ENCODE measurements around the gene SIDT1.

The SIDT1 gene

DNA sequence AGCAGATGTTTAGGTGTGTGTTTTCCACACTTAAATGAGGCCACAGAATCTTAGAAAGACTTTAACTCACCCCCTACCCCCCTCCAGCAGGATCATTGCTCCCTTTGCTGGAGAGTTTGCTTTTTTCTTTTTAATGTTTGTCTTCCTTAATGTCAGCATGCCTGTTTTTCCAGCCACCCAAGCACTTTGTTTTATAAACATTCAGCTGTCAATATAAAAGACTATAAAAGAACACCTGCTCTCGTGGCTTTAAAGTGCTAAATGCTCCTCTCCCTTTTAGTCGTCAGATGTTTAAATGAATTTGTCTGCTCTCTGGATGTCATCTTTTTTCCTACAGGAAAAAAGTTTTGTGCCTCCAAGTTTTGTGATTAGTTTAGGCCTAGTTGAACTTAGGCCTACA is 61.7 kb downstream of the SIDT1 start:
- DNase-seq (ENCODE audit: low read depth in 2 of 2), result no peak

DNA sequence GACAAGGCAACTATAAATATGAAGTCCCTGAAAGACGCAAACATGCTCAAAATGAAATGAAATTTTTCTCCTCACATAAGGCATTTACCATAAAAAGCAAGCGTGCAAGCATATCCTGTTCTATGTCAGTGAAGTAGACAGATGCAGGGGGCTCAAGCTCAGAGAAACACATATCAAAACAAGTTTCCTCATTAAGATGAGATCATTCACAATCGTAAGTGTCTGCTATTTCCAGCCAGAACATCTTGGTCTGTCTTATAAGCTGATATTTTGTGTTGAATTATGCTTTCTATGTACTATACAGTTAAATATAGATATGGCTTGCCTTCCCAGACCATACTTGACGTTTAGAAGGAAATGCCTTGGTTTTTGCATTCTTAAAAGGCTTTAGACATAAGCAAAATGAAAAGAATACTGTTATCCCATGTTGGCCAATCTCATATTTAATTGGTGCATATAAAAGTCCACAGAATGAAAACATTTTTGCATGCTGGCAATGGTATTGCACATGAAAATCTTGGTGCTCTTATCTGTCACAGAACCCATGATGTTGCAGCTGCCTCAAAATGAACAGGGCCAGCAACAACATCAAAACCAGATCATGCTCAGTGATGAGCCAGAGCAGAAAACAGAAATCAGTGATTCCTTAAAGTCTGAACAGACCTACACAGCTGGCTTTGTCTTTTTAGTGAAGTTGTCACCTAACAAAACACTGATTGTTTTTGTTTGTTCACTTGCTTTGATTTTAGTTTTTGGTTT is 65.4 kb downstream of the SIDT1 start:
- DNase-seq (ENCODE audit: low read depth in 2 of 2), result no peak

DNA sequence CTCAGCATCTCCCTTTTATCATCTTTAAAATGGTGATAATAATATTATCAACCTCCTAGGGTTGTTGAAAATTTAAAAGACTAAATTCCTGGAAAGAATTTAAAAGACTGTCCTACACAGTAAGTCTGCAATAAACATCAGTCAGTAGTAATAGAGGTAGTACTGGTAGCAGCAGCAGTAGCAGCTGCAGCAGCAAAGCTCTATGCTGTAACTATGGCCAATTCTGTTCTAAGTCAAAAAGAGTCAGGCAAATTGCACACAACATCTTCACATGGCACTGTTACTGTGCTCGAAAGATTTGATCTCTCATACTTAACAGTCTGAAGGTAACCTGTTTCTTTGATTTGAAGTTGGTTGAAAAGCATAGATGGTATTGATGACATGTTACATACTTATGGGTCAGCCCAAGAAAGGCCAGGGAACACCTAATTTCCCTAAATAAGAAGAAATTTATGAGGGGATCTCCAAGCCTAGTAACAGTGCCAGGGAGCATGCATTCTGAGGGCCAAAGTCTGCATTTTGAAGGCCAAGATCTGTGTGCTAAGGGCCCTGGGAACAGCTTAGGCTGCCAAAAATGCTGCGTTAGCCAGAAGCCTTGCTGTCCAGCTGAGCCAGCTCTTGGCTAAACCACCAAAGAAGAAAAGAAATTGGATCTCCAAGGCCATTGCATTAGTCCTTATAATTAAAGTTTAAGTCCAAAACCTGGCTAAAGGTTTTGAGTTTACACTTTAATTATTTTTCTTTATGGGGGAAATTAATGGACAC is 68.2 kb downstream of the SIDT1 start:
- DNase-seq (ENCODE audit: low read depth in 2 of 2), result no peak

DNA sequence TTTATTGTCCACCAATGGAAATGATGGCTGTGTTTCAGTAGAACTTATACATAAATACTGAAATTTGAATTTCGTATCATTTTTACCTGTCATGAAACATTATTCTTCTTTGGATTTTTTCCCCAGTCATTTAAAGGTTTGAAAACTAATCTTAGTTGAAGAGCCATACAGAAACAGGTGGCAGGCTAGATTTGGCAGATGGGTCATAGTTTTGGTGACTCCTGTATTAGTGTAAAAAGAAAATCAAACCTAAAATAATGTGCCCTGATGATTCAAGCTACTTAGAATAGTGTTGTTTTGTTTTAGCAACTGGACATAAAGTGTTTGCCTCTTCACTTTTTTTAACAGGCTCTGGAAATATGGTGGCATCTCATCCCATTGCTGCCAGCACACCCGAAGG is 68.9 kb downstream of the SIDT1 start:
- no peak for DNase-seq (ENCODE audit: low read depth in 2 of 2)

DNA sequence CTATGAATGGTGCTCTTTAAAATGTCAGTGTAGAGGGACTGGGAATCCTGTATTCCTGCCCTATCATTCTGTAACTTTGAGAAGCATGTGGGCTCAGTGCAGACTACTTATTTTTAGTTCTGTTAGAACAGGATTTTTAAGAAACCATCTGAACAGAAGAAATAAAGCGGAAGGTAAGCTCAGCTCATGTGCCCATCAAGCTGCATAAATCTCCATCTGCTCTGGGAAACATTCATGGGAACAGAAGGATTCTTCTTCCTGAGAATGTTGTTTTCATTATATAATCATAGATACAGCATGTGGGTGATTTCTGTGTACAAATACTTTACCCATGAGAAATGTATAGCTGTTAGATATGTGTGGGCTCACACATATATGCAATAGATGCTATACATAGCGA is 69.9 kb downstream of the SIDT1 start:
- no peak for DNase-seq (ENCODE audit: low read depth in 2 of 2)

DNA sequence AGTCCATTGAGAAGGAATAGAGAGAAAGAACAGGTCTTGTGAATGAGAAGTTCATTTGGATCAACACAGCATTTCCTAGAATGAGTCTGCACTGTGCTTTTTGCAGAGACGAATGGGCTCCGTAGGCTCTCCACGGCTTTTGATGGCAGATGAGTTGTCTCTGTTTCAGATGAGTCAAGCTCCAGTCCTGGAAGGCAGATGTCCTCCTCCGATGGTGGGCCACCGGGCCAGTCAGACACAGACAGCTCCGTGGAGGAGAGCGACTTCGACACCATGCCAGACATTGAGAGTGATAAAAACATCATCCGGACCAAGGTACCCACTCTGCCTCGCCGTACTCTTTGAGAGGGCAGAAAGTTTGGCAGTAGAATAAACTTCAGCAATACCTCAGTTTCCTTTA is 70.5 kb downstream of the SIDT1 start:
- DNase-seq (ENCODE audit: low read depth in 2 of 2), result no peak

DNA sequence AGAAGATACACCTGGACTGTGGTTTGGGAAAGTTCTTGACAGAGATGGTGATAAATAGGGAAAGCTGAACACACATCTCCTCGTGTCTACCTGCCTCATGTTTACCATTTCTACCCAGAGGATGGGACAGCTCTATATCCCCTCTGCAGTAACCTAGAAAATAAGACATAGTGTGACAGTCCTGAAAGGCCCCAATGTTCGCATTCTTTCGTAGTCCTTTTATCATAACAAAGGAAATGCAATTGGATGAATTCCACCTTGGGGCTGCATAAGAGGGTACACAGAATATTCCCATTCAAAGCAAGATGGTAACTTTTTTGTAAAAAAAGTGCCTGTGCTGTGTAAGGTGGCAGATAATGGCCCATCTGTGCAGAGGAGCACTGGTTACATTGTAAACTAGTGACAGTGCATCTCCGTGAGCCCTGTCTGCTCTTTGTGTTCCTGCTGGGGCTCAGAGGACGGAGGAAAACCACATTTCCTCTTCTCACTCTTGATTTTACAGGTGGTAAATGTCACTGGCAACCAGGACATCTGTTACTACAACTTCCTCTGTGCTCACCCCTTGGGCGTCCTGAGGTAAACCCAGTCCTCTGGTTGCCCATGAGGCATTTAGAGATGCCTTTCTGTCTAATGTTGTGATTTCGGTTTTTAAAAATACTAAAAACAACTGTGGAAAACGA is 74.3 kb downstream of the SIDT1 start:
- DNase-seq (ENCODE audit: low read depth in 2 of 2), result no peak

DNA sequence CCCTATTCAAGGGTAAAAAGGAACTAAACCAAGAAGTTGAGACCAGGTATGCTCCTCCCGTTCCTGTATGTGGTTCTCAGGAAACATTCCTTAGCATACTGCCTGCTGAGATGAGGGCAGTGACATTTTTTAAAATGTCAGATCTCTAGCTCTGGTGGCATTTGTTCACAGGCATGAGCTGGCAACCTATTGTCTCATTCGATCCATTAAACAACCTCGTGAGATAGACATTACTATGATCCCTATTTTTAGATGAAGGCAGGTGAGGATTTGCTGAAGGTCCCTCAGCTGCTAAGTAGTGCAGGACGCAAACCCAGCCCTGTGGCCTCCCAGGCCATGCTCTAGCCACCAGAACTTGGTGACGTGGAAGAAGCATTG is 74.9 kb downstream of the SIDT1 start:
- DNase-seq (ENCODE audit: low read depth in 2 of 2), result no peak

DNA sequence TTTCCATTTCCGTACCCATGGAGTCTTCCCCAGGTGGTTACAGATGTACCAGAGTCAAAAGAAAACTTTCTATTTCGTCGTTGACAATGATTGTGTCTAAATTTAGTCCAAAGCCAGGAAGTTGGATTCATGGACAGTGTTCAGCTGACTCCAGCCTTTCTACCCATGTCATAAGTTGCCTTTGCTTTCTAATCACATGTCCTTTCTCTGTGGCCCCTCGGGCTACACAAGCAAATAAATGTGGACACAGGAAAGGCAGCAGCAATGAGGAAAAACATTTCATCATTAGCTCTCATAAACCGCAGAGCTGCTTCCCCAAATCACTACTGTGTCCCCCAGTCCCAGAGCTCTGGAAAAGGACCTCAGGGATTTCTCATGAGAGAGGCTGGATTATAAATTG is 82.0 kb downstream of the SIDT1 start:
- DNase-seq (ENCODE audit: low read depth in 2 of 2), result no peak

DNA sequence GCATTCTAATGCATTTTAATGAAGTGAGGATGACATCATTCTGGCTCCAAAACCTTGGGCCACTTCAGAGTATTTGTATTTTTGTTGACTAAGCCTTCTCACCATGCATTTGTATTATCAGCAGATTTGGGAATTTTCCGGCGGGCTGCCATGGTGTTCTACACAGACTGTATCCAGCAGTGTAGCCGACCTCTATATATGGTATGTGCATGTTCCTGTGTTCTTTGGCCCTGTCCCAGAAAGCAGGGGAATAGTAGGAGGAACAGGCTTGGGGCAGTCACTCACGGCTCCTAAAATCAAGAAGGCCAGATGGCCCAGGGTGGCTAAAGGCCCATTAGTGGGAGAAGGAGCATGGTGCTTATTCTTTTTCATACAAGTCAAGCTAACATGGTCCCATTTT is 83.6 kb downstream of the SIDT1 start:
- no peak for DNase-seq (ENCODE audit: low read depth in 2 of 2)

DNA sequence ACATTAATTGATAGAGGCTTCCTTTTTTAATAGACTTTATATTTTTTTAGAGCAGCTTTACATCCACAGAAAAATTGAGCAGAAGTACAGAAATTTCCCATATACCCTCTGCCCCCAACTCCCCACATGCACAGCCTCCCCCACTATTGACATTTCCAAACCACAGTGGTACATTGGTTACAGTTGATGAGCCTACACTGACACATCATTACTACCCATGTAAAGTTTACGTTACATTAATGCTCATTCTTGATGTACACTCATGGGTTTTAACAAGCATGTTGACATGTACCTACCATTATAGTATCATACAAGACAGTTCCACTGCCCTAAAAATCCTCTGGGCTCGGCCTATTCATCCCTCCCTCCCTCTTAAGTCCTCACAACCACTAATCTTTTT is 85.4 kb downstream of the SIDT1 start:
- DNase-seq (ENCODE audit: low read depth in 2 of 2), result no peak

DNA sequence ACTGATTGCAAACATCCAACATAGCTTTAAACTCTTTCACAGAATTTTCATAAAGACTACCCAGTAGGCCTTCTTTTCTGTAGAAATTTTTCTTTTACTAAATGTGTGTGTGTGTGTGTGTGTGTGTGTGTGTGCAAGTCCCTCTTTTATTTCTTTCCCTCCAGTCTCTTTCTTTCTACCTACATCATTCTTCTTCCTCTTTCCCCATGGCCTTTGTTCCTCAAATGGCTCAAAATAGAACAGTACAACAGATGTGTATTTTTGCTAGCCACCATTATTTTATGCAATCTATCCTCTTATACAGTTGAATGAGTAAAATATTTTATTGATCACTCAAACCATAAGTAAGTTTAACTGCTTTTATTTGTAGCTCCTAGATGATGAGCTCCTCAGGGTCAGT is 87.7 kb downstream of the SIDT1 start:
- no peak for DNase-seq (ENCODE audit: low read depth in 2 of 2)

DNA sequence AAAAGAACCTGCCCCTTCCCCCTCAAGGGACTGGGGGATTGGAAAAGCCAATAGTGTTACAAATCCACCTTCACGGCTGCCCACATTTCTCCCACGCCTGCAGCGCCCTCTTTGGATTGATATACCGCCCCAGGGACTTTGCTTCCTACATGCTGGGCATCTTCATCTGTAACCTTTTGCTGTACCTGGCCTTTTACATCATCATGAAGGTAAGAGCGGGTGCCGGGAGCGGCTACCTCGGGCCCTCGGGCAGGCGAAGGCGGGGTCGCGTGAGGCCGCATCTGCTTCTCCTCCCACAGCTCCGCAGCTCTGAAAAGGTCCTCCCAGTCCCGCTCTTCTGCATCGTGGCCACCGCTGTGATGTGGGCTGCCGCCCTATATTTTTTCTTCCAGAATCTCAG is 91.0 kb downstream of the SIDT1 start:
- DNase-seq (ENCODE audit: low read depth in 2 of 2), result no peak

DNA sequence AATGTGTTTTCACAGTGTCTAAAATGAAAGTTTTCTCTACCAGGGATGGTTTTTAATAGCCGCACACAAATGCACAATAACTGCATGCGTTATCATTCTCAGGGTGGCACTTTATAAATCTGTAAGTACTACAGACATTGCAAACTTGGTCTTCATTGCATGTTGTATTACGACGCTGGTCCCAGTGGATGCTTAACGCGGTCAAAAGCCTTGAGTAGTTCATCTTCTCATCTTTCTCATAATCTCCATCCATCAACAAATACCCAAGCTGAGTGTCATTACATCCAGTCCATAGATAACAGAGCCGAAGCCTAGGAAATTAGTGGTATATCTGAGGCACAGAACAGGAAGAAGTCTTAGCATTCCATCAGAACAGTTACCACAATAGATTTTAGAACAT is 91.5 kb downstream of the SIDT1 start:
- no peak for DNase-seq (ENCODE audit: low read depth in 2 of 2)

DNA sequence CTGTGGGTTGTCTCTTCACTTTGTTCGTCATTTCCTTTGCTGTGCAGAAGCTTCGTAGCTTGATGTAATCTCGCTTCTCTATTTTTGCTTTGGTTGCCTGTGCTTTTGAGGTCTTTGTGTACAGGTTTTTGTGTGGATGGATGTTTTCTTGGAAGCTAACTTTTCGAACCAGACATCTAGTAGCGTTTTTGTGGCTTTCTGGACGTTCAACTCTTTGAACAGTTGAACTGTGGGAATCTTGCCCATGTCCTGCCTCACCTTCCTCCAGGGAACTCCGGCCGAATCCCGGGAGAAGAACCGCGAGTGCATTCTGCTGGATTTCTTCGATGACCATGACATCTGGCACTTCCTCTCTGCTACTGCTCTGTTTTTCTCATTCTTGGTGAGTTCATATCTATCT is 93.5 kb downstream of the SIDT1 start:
- DNase-seq (ENCODE audit: low read depth in 2 of 2), result no peak

DNA sequence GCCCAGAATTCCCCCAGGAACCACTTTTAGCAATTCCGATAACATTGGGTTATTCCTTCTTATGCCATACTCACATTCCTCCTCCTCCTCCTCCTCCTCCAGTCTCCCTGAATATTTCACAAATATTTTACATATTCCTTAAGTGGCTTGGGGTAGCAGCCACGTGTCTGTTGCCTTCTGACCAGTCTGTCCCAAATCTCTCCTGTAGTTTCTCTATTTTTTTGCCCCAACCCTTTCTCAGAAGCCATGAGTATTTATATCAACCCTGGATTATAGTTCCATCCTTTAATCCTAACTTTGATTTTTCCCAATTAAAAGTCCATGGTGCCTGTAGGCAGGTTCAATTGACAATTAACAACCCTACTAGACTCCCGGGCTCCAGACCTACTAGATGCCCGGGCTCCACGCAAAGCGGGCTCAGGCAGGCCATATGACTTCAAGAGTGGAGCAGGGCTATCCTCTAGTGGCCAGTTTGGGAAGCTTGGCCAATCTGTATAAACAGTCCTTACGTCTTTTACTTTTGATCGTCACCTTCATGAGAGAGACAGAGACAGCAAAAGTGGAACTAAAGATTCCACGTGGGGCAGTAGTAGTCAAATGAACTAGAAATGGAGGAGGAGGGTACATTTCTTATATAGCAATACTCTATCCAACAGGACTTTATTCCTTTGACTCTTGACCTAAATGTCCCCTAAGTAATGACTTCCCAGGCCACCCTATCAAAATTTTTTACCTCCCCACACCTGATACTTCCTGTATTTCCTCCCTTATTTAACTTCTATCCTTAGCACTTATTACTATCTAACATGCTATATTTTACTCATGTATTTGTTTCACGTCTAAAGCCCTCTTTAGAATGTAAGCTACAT is 94.4 kb downstream of the SIDT1 start:
- no peak for DNase-seq (ENCODE audit: low read depth in 2 of 2)

DNA sequence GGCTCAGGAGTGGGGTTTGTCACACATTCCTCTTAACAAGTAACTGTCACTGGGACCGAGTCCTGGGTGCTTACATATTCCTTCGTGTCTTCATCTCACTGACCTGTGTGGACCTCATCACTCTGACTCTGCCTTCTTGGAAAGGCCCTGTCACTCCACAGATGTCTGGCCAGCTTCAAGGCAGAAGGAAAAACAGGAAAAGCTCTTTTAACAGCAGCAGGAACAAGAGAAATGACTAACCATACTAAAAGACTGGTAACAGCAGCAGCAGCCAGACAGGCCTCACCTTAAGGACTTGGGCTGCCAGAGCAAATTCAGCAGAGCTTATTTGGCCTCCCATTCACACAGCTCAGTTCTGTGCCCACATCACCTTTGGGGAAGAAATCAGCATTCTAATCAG is 96.0 kb downstream of the SIDT1 start:
- DNase-seq (ENCODE audit: low read depth in 2 of 2), result no peak

DNA sequence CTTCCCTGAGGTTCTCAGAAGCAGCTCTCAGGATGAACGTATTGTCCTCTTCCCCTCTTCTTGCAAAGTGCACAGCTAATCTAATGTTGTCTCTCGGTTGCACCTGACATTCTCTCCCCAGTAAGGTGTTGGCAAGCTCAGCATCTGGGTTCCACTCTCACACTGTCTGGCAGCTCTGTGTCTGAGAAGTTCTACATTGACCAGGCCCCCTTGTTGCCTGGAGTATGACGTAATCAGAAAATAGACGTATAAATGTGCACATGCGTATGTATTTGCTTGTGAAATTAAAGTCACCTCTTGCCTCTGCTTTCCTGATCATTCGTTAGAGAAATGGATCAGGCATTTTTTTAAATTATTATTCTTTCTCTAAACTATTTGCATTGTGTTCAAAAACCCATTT is 96.4 kb downstream of the SIDT1 start:
- DNase-seq (ENCODE audit: low read depth in 2 of 2), result no peak

DNA sequence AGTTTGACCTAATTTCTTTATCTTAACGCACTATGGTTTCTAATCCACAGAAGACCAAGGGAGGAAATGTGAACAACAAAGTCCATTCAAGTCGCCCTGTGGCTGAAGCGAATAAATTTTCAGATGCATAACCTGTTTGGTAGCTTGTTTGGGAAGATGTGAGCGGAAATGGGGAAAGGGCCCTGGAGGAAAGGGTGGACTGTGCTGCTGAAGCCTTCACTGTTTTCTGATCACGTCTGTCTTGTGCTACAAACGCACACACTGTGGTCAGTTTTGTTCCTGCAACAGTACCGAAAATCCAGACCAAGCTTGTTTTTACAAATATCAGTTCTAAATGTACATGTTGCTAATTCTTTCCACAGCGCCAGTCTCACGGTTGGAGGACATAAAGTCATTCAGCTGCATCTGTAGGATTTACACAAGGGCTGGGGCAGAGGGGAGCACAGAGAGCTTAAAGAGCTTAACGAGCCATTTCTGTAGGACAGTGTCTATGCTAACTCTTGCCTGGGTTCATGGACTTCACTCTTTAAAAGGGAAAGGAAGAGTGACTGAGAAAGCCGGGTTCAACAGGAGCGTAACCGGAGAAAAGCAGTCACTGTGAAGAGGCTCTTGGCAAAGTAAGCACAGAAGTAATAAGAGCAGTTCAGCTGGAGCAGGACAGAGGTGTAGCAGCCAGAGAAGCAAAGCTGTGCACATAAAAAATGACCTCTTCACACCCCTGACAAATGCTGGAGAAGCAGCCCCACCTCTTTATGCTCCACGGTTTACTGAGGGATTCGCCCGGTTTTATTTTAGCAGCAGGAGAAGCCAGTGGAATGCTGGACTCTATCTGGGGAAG is 97.4 kb downstream of the SIDT1 start:
- no peak for DNase-seq (ENCODE audit: low read depth in 2 of 2)

DNA sequence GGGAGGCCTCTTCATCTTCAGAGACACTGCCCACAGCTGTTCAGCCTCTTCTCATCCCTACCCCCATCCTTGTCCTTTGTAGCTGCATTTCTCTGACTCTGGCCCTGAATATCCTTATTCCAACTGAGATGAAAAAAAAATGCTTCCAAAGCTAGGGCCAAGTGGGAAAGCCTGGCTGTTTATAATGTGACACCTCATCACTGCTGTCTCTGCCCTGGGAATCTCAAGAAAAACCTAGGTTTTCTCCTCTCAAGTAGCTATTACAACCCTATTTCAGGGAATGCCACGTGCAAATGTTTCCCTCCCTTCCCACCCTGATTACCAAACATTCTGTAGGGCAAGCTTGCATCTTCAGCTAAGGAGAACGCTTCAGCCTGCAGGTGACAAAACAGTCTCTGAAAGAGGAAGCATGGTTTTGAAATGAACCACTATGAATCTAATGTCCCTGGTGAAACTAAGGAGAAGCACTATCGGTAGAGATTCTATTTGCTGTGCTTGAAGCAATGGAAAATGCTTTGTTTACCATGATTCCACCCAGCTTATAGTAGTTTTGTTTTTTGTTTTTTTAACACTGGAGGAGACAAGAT is 98.7 kb downstream of the SIDT1 start:
- no peak for DNase-seq (ENCODE audit: low read depth in 2 of 2)

DNA sequence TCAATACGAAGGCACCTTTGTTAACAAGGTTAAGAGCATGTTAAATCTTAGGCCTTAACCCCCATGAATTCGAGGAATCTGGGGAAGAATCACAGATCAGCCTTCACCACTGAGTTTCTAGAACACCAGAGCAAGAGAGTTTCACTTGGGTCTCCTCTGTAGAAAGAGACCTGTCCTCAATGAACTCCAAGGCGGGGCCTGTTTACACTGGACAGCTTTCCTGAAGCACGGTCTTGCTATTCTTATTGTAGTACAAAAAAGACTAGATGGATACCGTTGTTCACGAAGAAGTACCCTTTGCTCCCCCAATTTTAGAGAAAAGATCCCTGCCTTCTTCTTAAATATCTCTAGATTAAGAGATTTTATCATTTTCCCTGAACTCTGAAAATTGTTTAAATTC is 99.2 kb downstream of the SIDT1 start:
- no peak for DNase-seq (ENCODE audit: low read depth in 2 of 2)
